HFFc6 (cell line): ENCODE data around the gene TMEM35B. TPM values are rescaled to one million over a fixed set of nuclear protein-coding genes. Genes with fewer than 3 reads are reported as not detected.
"Not testable (repeated sequence)": the region's sequence is repeated elsewhere in the genome, so short reads cannot be mapped to it uniquely, and the experiment has no call there.

Experiments used
- DNase-seq: peaks from one replicate; pipeline ENCODE4 v3.0.0-alpha.2; 2018
- H3K27ac Mint-ChIP-seq: 2 replicates; pipeline ENCODE4 v1.8.0; 2020; ENCODE audit warnings: mild to moderate bottlenecking, mixed read lengths
- H3K27me3 Mint-ChIP-seq: 2 replicates; pipeline ENCODE4 v1.8.0; 2021; ENCODE audit warnings: mild to moderate bottlenecking, moderate library complexity, mixed read lengths; ENCODE audit not compliant: insufficient read depth
- H3K36me3 Mint-ChIP-seq: 2 replicates; pipeline ENCODE4 v1.8.0; 2021; ENCODE audit warnings: low read depth, mixed read lengths
- H3K4me1 Mint-ChIP-seq: 2 replicates; pipeline ENCODE4 v1.8.0; 2020; ENCODE audit warnings: low read depth, mixed read lengths
- H3K4me3 Mint-ChIP-seq: 2 replicates; pipeline ENCODE4 v1.8.0; 2020; ENCODE audit warnings: mild to moderate bottlenecking, moderate library complexity, mixed read lengths
- H3K9me3 Mint-ChIP-seq: 2 replicates; pipeline ENCODE4 v1.8.0; 2020; ENCODE audit warnings: mild to moderate bottlenecking, mixed read lengths
- CTCF ChIP-seq: fragments of 200-600 bp; sonication (generic); IDR thresholded peaks from 2 replicates; pipeline ENCODE4 v1.5.0; 2021; ENCODE audit warnings: antibody characterized with exemption, mild to moderate bottlenecking
- total RNA-seq, 6 experiments: library from RNA; stranded (reverse); fragmentation: NEBNext Ultra II Directional; extraction: Animal tissue kit (Norgen Biotek cat#: 25700); gene quantifications; 2 replicates in 1 of 6; 3 replicates in 5 of 6; pipeline ENCODE4 v1.2.3, GENCODE V29; 2021

The TMEM35B gene
- total RNA-seq, 6 experiments from 2014 or later, result 20.3 to 27.7 (median 20.8) TPM

DNA sequence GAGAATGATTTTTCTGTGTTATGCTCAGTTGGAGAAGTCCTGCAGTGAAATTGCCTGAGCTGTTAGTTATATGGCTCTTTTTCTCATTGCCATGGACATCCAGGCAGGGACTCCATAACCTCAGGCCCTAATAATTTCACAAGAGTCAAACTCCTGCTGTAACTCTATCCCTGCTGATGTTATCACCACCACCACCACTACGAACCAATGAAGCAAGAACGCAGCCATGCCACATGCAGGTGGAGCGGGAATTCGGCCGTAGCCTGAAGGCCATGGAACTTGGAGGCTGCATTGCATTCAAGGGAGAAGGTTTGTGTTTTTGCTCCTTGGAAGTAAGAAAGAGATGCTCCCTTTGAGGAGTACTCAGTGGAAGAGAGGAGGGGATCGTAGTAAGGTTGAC, 38.9 kb downstream of the TMEM35B start:
- H3K36me3 Mint-ChIP-seq, result peaks cover 5% of the 10 kb centered on the region; the same call in 1 of the 2 replicates
- peaks cover 5% of the 10 kb centered on the region; the same call in 1 of the 2 replicates for H3K9me3 Mint-ChIP-seq
- no peak overlapping the region for H3K27ac Mint-ChIP-seq
- no peaks in the 10 kb centered on the region for H3K4me1 Mint-ChIP-seq
- H3K27me3 Mint-ChIP-seq, result peaks cover 3% of the 10 kb centered on the region
- no peak for TF ChIP-seq CTCF
- no peak overlapping the region for H3K4me3 Mint-ChIP-seq
- DNase-seq, result no peak

GRCh38 chr1:34941798-34942197, 43.3 kb downstream of the TMEM35B start:
- H3K27me3 Mint-ChIP-seq, DNase-seq, H3K9me3 Mint-ChIP-seq: not testable (repeated sequence)

More at GRCh38 chr1:34941798-34942197, 43.3 kb downstream of the TMEM35B start:
- not testable (repeated sequence) for H3K4me3 Mint-ChIP-seq, H3K36me3 Mint-ChIP-seq, H3K27ac Mint-ChIP-seq, H3K4me1 Mint-ChIP-seq

Other genes with a start within 250 kb of the TMEM35B start
- under 1 TPM in 4 of 6 experiments, not detected in 2; 0.59 to 0.77 (median 0.69) TPM for gene GJB5, start 230.3 kb downstream of the TMEM35B start, total RNA-seq
- gene GJB4, start 225.6 kb downstream of the TMEM35B start, total RNA-seq, result not detected
- gene GJB3, start 204.1 kb downstream of the TMEM35B start, total RNA-seq, result under 1 TPM in 2 of 6 experiments, not detected in 4; 0.12 to 0.14 TPM
- gene GJA4, start 192.3 kb downstream of the TMEM35B start, total RNA-seq, result not detected
- gene SMIM12, start 125.6 kb downstream of the TMEM35B start, total RNA-seq, result 10 to 100 TPM; 42.0 to 53.6 (median 45.6) TPM
- gene DLGAP3, start 55.7 kb downstream of the TMEM35B start, total RNA-seq, result under 1 TPM in 1 of 6 experiments, not detected in 5; 0.07 TPM
- 10 to 100 TPM; 15.4 to 18.8 (median 16.7) TPM for gene ZMYM6, start 46.6 kb upstream of the TMEM35B start, total RNA-seq
- gene ZMYM1, start 94.0 kb upstream of the TMEM35B start, total RNA-seq, result 10 to 100 TPM; 14.5 to 20.2 (median 18.2) TPM
- gene SFPQ, start 207.8 kb upstream of the TMEM35B start, total RNA-seq, result 100 to 1,000 TPM; 144 to 254 (median 222) TPM